ENCODE results near the gene TEX54.

GRCh38 chr11:62796281-62796680 lies 36.4 kb downstream of the TEX54 start:
- TF ChIP-seq YY1 (IDR thresholded peaks at IDR 0.05; ENCODE audit: insufficient read depth, insufficient read length) (no peak), ZNF274 (IDR thresholded peaks at IDR 0.05; ENCODE audit: low read depth, low read length) (no peak), SUZ12 (IDR thresholded peaks at IDR 0.05; ENCODE audit: extremely low read depth, insufficient read depth, insufficient read length) (no peak)
